Gastrocnemius medialis (tissue), 4 donors: ENCODE data around the gene GALNT6. TPM values are rescaled to one million over a fixed set of nuclear protein-coding genes. Genes with fewer than 3 reads are reported as not detected.

ENCODE experiments used
- ATAC-seq, 2 donors: fragments of 150-250 bp; one replicate each; pipeline ENCODE4 v1.9.1; 2016
- DNase-seq, 2 donors: peaks; one replicate each; pipeline ENCODE4 v3.0.0-alpha.2; 2019
- H3K27ac ChIP-seq, 4 donors: fragments of 200-600 bp; sonication (generic); 1 replicate in 1 of 4; 2 replicates in 3 of 4; pipeline ENCODE4 v1.5.1; 2016 to 2018; ENCODE audit warnings: mild to moderate bottlenecking in 2 of 4, moderate library complexity in 1 of 4
- H3K27me3 ChIP-seq, 3 donors: fragments of 200-600 bp; sonication (generic) in 2 of 3; 1 replicate in 1 of 3; 2 replicates in 2 of 3; pipeline versions ENCODE4 v1.5.1 to v1.6.0; 2016 to 2019; ENCODE audit warnings: mild to moderate bottlenecking in 1 of 3, moderate library complexity in 1 of 3
- H3K36me3 ChIP-seq, 2 donors: fragments of 200-600 bp; sonication (generic) in 1 of 2; one replicate each; pipeline ENCODE4 v1.5.1; 2017 to 2018
- H3K4me1 ChIP-seq, 2 donors: fragments of 200-600 bp; sonication (generic) in 1 of 2; one replicate each; pipeline ENCODE4 v1.5.1; 2016 to 2017; ENCODE audit warnings: mild to moderate bottlenecking in 2 of 2
- H3K4me3 ChIP-seq, 4 donors: fragments of 200-600 bp; sonication (generic) in 3 of 4; 1 replicate in 1 of 4; 2 replicates in 3 of 4; pipeline ENCODE4 v1.5.1; 2016 to 2019; ENCODE audit warnings: mild to moderate bottlenecking in 2 of 4
- H3K9me3 ChIP-seq, 3 donors: fragments of 200-600 bp; sonication (generic) in 2 of 3; 1 replicate in 1 of 3; 2 replicates in 2 of 3; pipeline ENCODE4 v1.5.1; 2016 to 2019
- POLR2A ChIP-seq, 2 donors: fragments of 450-650 bp; IDR thresholded peaks; one replicate each; pipeline ENCODE4 v1.6.1; 2017; ENCODE audit warnings: antibody characterized with exemption in 2 of 2, mild to moderate bottlenecking in 2 of 2, moderate library complexity in 2 of 2
- in situ Hi-C, 4 donors: fragments of 200-750 bp; cut with MboI; loops; one replicate each; pipeline versions ENCODE4 v1.15.0 to v1.8.0; 2017; ENCODE audit warnings: low sequenced_read_pairs in 4 of 4
- intact Hi-C: fragments of 100-400 bp; cut with DNase I; formaldehyde crosslinking; loops from one replicate; pipeline ENCODE4 v1.15.1; 2023; ENCODE audit warnings: low total_unique reads
- total RNA-seq, 4 donors: library from RNA; depleted of rRNA; stranded (reverse); fragments of >200 nt; gene quantifications; one replicate each; pipeline versions ENCODE4 v1.1.0 to v1.2.3, GENCODE V29; 2016
- TF ChIP-seq, protein P1 (sequence below), 5 experiments: fragments of 450-650 bp in 3 of 5; fragments of 200-600 bp in 2 of 5; sonication (generic) in 2 of 5; IDR thresholded peaks in 4 of 5; conservative IDR thresholded peaks in 1 of 5; 1 replicate in 4 of 5; 2 replicates in 1 of 5; pipeline ENCODE4 v1.5.1; 2016 to 2019; ENCODE audit warnings: antibody characterized with exemption in 5 of 5, mild to moderate bottlenecking in 3 of 5, moderate library complexity in 3 of 5

GALNT6 gene, protein sequence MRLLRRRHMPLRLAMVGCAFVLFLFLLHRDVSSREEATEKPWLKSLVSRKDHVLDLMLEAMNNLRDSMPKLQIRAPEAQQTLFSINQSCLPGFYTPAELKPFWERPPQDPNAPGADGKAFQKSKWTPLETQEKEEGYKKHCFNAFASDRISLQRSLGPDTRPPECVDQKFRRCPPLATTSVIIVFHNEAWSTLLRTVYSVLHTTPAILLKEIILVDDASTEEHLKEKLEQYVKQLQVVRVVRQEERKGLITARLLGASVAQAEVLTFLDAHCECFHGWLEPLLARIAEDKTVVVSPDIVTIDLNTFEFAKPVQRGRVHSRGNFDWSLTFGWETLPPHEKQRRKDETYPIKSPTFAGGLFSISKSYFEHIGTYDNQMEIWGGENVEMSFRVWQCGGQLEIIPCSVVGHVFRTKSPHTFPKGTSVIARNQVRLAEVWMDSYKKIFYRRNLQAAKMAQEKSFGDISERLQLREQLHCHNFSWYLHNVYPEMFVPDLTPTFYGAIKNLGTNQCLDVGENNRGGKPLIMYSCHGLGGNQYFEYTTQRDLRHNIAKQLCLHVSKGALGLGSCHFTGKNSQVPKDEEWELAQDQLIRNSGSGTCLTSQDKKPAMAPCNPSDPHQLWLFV
- total RNA-seq = under 1 TPM; 0.24 to 0.51 (median 0.37) TPM

DNA sequence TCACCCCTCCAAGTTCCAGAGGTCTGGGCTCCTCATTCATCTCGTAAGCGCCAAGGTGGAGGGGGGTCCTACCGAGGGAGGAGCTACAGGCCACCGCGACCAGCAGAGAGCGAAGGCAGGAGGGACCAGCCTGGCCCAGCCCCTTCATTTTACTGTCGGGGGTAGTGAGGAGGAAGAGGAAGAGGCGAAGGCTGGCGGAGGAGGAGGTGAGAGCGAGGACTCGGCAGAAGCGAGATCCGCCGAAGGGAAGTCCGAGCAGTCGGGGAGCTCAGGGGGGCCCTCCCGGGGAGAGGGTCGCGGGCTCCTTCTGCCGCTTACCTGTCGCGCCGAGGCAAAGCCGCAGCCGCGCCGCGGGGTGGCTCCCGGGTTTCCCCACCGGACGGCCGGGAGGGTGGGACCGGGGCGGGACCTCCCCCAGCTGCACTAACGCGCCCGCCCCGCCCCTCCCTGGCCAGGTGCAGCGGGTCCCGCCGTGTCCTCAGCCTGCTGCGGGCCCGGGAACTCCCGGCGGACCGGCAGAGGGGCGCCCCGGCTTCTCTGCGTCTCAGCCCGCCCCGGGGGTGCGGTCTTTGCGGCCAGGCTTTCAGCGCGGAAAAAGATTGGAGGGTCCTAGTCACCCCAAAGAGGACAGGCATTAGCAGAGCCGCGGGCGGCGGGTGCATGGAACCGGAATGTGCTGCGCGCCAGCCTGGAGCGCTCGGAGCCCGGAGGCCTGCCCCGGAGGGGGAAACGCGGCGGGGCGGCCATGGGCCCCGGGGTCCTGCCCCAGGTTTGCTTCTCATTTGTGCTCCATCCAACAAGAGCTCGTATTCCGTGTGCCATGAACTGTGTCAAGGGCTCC, at the start of gene GALNT6:
TSS of gene GALNT6 (minus strand) at position 124 of the 841 bp plus-strand sequence. CDS start 11,625 bp downstream, outside the sequence.
- DNase-seq = no peak
- H3K36me3 ChIP-seq = no peaks in the 10 kb centered on the region
- H3K4me1 ChIP-seq = peaks cover 3 to 4% of the 10 kb centered on the region in 2 donors
- no peaks in the 10 kb centered on the region for H3K9me3 ChIP-seq
- peaks cover 14 to 26% (median 20%) of the 10 kb centered on the region in 3 donors for H3K27me3 ChIP-seq
- peak within 1 kb of the TSS; percentile 37 to 73 (median 58) for H3K4me3 ChIP-seq
- ATAC-seq = no peak
- TF ChIP-seq POLR2A (IDR thresholded peaks at IDR 0.05) = no peak
- TF ChIP-seq, protein P1, sequence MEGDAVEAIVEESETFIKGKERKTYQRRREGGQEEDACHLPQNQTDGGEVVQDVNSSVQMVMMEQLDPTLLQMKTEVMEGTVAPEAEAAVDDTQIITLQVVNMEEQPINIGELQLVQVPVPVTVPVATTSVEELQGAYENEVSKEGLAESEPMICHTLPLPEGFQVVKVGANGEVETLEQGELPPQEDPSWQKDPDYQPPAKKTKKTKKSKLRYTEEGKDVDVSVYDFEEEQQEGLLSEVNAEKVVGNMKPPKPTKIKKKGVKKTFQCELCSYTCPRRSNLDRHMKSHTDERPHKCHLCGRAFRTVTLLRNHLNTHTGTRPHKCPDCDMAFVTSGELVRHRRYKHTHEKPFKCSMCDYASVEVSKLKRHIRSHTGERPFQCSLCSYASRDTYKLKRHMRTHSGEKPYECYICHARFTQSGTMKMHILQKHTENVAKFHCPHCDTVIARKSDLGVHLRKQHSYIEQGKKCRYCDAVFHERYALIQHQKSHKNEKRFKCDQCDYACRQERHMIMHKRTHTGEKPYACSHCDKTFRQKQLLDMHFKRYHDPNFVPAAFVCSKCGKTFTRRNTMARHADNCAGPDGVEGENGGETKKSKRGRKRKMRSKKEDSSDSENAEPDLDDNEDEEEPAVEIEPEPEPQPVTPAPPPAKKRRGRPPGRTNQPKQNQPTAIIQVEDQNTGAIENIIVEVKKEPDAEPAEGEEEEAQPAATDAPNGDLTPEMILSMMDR (IDR thresholded peaks at IDR 0.05 in 4 of 5, conservative IDR thresholded peaks at IDR 0.05 in 1 of 5) = no peak
- no peak within 1 kb of the TSS for H3K27ac ChIP-seq
- intact Hi-C loops = no loop called here
- in situ Hi-C loops = no loop called here

DNA sequence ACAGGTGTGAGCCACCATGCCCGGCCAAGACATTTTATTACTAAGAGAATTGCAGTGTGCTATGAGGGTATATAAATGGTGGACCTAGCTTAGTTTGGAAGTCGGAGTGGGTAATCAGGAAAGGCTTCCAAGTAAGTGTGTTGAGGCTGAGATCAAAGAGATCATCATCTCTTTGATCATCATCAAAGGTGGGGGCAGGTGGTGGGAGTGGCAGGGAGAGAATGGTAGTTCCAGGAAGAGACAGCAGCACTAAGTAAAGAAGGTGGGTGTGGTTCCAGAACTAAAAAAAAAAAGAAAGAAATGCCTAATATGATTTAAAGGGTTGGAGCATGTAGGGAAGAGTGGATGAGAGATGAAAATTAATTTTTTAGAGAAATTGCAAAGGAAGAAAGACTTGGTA, 48.1 kb upstream of the GALNT6 start:
- in situ Hi-C loops (loop anchor here in 1 of 4 donors (25.0 kb wide), 1 partner anchor 373 kb away; a partner anchor contains a TSS), intact Hi-C loops (no loop called here)
- TF ChIP-seq POLR2A (IDR thresholded peaks at IDR 0.05) = no peak
- TF ChIP-seq, protein P1 (IDR thresholded peaks at IDR 0.05 in 4 of 5, conservative IDR thresholded peaks at IDR 0.05 in 1 of 5) = no peak
- H3K4me1 ChIP-seq = no peaks in the 10 kb centered on the region
- no peak overlapping the region for H3K27ac ChIP-seq
- no peak overlapping the region for H3K4me3 ChIP-seq
- H3K36me3 ChIP-seq = no peaks in the 10 kb centered on the region
- no peaks in the 10 kb centered on the region for H3K9me3 ChIP-seq
- peaks cover 0 to 5% (median 3%) of the 10 kb centered on the region in 3 donors for H3K27me3 ChIP-seq
- no peak for ATAC-seq
- no peak for DNase-seq

DNA sequence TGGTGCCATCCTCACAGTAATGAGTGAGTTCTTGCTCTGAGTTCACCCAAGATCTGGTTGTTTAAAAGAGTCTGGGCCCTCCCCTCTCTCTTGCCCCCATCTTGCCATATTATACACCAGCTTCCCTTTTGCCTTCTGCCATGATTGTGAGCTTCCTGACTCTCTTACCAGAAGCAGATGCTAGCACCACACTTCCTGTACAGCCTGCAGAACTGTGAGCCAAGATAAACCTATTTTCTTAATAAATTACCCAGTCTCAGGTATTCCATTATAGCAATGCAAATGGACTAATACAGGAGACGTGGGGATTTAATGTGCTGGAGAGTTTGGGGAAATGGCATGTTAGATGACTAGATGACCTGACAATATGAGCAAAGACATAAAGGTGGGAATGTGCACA, 46.2 kb upstream of the GALNT6 start:
- H3K4me3 ChIP-seq = no peak overlapping the region
- ATAC-seq (no peak), DNase-seq (no peak)
- intact Hi-C loops = no loop called here
- no peaks in the 10 kb centered on the region for H3K36me3 ChIP-seq
- H3K9me3 ChIP-seq = no peaks in the 10 kb centered on the region
- TF ChIP-seq, protein P1 (IDR thresholded peaks at IDR 0.05 in 4 of 5, conservative IDR thresholded peaks at IDR 0.05 in 1 of 5) = no peak
- TF ChIP-seq POLR2A (IDR thresholded peaks at IDR 0.05) = no peak
- in situ Hi-C loops = loop anchor here in 1 of 4 donors (25.0 kb wide), 1 partner anchor 375 kb away; a partner anchor contains a TSS
- H3K4me1 ChIP-seq = no peaks in the 10 kb centered on the region
- H3K27ac ChIP-seq = no peak overlapping the region
- peaks cover 0 to 3% (median 0%) of the 10 kb centered on the region in 3 donors for H3K27me3 ChIP-seq

DNA sequence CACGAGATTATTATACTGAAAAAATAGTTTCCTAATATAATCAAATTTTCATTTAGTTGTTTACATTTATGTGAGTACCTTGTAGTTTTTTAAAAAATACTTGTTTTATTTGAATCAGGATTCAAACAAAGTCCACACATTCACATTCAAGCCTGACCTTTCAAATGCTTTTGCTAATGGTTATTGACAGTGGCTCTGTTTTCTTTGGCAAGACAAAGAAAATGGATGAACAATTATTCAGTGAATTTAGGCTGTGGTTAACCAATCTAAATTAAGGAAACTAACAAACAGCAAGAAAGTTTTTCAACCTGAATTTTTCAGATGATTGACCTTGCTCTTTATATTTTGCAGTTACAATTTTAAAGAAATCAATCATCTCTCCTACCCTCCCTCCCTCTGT, 43.1 kb upstream of the GALNT6 start:
- Histone ChIP-seq H3K36me3 (no peaks in the 10 kb centered on the region), H3K9me3 (no peaks in the 10 kb centered on the region), H3K4me3 (no peak overlapping the region), H3K4me1 (no peaks in the 10 kb centered on the region), H3K27ac (no peak overlapping the region), H3K27me3 (peaks cover 0 to 7% (median 7%) of the 10 kb centered on the region in 3 donors)
- TF ChIP-seq POLR2A (IDR thresholded peaks at IDR 0.05) = no peak
- TF ChIP-seq, protein P1 (IDR thresholded peaks at IDR 0.05 in 4 of 5, conservative IDR thresholded peaks at IDR 0.05 in 1 of 5) = no peak
- no peak for DNase-seq
- ATAC-seq = no peak
- in situ Hi-C loops (loop anchor here in 1 of 4 donors (25.0 kb wide), 1 partner anchor 378 kb away; a partner anchor contains a TSS), intact Hi-C loops (no loop called here)
